HG03439 (cell line): ENCODE data around the gene LONRF3.
"Not testable (repeated sequence)": the region's sequence is repeated elsewhere in the genome, so short reads cannot be mapped to it uniquely, and the experiment has no call there.

ENCODE experiments used
- ATAC-seq: cut with Tn5 transposase; IDR thresholded peaks from one replicate; pipeline ENCODE4 v1.9.1; 2021; ENCODE audit warnings: mild to moderate bottlenecking, moderate library complexity; ENCODE audit not compliant: unreplicated experiment

The LONRF3 gene

DNA sequence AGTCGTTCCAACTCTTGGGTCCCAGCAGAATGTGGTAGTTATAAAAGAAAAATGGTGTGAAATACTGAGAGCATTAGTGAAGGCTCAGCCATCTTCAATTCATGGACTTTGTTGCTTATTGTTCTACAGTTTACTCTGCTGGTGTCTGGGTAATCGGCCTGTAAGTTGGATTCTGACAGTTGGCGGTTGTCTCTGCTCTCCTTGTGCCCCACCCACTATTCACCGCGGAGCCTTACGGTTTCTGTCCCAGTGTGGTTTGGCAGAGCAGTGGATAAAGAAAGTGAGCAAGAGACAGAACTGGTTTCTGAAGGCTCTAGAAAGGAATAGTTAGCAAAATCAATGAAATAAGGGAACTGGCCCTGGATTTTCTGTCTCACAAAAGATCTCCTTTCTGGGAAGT, 9.1 kb downstream of the LONRF3 start:
- no peak for ATAC-seq

- ATAC-seq, result no peak
These were observed 14.5 kb downstream of the LONRF3 start for GRCh38 chrX:118988911-118989310.

GRCh38 chrX:118989886-118990285, 15.5 kb downstream of the LONRF3 start:
- ATAC-seq, result no peak

- no peak for ATAC-seq
These were observed 16.3 kb downstream of the LONRF3 start for GRCh38 chrX:118990512-118991227.

DNA sequence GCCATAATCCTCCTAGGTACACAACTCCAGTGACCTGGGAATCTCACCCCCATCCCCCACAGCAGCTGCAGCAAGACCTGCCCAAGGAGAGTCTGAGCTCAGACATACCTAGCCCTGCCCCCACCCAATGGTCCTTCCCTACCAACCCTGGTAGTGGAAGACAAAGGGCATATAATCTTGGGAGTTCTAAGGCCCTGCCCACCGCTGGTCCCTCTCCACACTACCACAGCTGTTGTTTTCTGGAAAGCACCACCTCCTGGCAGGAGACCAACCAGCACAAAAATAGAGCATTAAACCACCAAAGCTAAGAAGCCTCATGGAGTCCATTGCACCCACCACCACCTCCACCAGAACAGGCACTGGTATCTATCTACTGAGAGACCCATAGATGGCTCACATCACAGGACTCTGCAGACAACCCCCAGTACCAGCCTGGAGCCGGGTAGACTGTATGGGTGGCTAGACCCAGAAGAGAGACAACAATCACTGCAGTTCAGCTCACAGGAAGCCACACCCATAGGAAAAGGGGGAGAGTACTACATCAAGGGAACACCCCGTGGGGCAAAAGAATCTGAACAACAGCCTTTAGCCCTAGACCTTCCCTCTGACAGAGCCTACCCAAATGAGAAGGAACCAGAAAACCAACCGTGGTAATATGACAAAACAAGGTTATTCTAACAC, 18.2 kb downstream of the LONRF3 start:
- ATAC-seq, result not testable (repeated sequence)

DNA sequence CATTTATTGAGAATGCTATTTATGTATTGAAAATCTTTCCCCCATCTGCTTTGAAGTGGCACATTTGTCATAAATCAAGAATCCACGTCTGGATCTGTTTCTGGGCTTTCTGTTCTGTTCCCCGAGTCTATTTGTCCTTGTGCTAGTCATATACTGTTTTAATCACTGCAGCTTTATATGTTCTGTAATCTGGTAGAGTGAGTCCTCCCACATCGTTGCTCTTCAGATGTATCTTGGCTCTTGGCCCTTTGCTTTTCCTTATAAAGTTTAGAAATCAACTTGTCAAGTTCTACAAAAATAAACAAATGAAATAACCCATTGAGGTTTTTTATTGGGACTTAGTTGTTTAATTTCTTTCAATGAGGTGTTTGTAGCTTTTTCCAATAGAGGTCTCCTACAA, 29.0 kb downstream of the LONRF3 start:
- ATAC-seq, result no peak

GRCh38 chrX:119004920-119005524, 30.6 kb downstream of the LONRF3 start:
- no peak for ATAC-seq

GRCh38 chrX:119007189-119007770, 32.9 kb downstream of the LONRF3 start:
- no peak for ATAC-seq

- no peak for ATAC-seq
These were observed 33.8 kb downstream of the LONRF3 start for GRCh38 chrX:119008110-119008744.

- no peak for ATAC-seq
These were observed 34.7 kb downstream of the LONRF3 start for GRCh38 chrX:119009071-119009470.

- no peak for ATAC-seq
These were observed 36.1 kb downstream of the LONRF3 start for GRCh38 chrX:119010491-119010890.

GRCh38 chrX:119013164-119013563, 38.7 kb downstream of the LONRF3 start:
- no peak for ATAC-seq

DNA sequence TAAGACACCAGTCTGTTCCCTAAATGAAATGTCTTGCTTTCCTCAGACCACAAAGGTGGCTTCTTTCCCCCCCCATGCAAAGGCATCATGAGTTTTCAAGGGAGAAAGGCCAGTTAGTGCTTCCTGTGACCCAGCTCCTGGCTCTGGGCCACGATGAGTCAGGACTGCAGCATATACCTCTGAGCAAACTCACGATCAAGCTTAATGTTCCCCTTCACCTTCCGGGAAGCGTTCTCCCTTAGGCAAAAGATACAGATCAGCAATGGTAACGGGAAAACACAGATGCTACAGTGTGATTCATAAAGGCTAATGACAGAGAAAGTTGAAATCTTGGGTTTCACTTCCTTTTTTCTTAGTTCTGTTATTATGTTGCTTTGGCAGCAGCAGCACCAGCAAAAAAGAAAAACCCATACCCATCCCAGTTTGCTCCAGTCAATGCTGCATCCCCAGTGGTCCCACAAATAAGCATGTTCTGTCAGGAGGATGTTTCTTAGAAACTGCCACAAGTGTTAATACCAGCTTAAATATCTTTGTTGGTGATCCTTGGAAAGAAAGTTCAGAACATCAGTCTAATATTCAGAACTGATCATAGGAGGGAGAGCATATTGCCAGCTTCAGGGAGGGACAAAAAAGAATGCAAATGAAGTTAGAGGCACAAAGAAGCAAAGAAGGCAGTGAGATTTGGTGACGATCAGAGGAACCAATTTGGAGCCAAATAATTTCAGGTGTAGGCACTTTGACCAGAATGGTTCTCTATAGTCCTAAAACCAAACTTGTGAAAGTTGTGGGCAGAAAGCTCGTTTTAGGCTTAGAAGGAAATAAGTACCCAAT, 41.2 kb downstream of the LONRF3 start:
- peak; percentile 95 for ATAC-seq

- no peak for ATAC-seq
These were observed 42.7 kb downstream of the LONRF3 start for GRCh38 chrX:119017077-119017476.

DNA sequence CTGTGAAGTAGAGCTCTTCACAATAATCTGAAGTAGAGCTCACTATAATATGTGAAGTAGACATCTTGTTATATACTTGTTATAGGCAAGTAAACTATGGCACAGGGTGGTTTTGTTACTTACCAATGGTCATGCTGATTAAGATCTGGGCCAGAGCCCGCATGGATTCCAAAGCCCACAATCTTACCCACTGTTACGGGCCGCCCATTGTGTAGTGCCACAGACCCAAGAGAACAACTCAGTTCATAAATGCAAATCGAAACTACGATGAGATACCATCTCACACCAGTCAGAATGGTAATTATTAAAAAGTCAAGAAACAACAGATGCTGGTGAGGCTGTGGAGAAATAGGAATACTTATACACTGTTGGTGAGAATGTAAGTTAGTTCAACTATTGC, 51.5 kb downstream of the LONRF3 start:
- ATAC-seq, result no peak

DNA sequence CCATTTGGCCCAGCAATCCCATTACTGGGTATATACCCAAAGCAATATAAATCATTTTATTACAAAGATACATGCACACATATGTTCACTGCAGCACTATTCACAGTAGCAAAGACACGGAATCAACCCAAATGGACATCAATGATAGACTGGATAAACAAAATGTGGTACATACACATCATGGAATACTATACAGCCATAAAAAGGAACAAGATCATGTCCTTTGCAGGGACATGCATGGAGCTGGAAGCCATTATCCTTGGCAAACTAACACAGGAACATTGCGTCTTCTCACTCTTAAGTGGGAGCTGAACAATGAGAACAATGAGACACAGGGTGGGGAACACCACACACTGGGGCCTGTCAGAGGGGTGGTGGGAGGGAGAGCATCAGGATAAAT, 51.9 kb downstream of the LONRF3 start:
- not testable (repeated sequence) for ATAC-seq

- not testable (repeated sequence) for ATAC-seq
These were observed 53.7 kb downstream of the LONRF3 start for GRCh38 chrX:119027960-119028732.

GRCh38 chrX:119028733-119029330, 54.4 kb downstream of the LONRF3 start:
- no peak for ATAC-seq

- ATAC-seq, result not testable (repeated sequence)
These were observed 55.2 kb downstream of the LONRF3 start for GRCh38 chrX:119029656-119030055.
